Measurements from ENCODE around the gene CFAP107.

DNA sequence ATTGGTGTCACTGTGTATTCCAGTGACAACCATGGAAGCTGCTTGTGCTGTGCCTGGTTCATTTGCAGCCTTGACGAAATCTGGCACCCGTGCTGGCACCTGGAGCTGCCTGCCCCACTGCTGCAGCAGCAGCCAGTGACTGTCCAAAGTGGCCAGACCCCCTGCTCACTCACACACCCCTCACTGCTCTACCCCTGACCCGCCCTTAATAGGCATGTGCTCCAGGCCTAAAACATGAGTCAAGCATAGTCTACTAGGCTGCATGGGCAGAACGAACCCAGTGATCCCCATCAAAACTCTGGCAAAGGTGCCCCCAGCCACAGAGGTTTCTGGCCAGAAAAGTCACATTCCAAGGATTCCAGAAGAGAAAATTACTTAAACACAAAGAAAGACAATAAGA is 52.9 kb downstream of the CFAP107 start:
- TF ChIP-seq EZH2 (IDR thresholded peaks at IDR 0.05; ENCODE audit: borderline replicate concordance, low read length) (no peak), CTCF (conservative IDR thresholded peaks at IDR 0.05 in 1 of 2, IDR thresholded peaks at IDR 0.05 in 1 of 2; ENCODE audit: extremely low read depth in 1 of 2, insufficient read depth in 1 of 2, low read depth in 1 of 2, low read length in 2 of 2) (no peak)
